DMS 273 treated with DMSO at 0.1 percent for 48 hours (cell line): ENCODE data around the gene DIAPH1.

ENCODE experiments used
- DNase-seq: peaks from one replicate; lab custom pipeline; 2025; lab: John Stamatoyannopoulos, UW

Gene DIAPH1

DNA sequence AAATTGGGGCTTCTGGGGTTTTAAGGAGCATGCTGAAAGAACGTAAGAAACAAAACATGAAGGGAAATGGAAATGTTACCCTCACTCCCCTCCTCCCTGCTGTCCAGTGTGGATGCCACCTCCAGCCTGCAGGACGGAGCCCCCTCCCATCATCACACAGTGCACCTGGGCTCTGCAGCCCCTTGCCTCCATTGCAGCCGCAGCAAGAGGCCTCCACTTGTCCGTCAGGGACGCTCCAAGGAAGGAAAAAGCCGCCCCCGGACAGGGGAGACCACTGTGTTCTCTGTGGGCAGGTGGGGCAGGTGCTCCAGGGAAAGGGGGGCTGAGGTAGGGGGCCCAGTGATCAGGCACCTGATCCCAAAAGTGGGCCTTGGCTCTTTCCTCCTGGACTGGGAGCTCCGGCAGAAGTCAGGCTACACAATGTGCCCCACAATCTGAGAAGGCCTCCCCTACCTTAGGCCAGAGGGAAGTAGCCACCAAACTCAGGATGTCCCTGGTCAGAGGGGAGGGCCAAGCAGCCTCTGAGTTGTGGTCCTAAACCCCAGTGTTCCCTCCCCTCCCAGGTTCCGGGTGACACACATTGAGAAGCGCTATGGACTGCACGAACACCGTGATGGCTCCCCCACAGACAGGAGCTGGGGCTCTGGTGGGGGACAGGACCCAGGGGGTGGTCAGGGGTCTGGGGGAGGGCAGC is 20.7 kb upstream of the DIAPH1 start:
- no peak for DNase-seq

DNA sequence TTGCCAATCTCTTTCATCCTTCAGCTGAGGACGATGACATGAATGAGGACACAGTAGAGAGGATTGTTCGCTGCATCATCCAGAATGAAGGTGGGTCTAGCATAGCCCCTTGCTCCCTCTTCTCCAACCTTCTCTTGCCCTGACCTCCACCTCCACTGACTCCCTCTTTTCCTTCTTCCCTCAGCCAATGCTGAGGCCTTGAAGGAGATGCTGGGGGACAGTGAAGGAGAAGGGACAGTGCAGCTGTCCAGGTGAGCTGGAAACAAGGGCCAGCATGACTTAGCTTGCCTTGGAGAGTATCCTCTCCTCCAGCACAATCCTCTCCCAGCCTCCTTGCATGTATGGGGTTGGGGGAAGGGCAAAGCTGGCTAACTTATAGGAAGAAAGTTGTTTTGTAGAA is 20.0 kb upstream of the DIAPH1 start:
- no peak for DNase-seq

DNA sequence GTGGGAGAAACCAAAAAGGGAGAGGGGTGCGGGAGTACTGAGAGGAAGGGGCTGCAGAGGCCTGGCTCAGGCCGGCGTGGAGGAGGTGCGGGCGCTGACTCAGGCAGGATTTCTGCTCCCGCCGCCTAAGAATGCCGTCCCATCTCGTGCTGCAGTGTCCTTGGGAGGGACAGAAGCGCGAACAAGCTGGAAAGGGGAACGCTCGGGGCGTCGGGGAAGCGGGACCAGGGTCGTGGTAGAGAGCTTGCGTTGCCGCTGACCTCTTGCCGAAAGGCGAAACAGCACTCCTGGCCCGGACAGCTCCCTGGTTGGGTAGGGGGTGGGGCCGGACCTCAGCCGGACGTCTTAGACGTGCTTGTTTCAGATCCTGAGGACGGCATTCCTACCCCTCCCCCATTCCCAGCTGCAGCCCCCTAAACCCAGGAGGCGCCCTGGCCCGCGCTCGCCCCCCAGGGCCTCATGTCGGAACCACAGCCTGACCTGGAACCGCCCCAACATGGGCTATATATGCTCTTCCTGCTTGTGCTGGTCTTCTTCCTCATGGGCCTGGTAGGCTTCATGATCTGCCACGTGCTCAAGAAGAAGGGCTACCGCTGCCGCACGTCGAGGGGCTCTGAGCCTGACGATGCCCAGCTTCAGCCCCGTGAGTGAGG is 19.1 kb upstream of the DIAPH1 start:
- no peak for DNase-seq

DNA sequence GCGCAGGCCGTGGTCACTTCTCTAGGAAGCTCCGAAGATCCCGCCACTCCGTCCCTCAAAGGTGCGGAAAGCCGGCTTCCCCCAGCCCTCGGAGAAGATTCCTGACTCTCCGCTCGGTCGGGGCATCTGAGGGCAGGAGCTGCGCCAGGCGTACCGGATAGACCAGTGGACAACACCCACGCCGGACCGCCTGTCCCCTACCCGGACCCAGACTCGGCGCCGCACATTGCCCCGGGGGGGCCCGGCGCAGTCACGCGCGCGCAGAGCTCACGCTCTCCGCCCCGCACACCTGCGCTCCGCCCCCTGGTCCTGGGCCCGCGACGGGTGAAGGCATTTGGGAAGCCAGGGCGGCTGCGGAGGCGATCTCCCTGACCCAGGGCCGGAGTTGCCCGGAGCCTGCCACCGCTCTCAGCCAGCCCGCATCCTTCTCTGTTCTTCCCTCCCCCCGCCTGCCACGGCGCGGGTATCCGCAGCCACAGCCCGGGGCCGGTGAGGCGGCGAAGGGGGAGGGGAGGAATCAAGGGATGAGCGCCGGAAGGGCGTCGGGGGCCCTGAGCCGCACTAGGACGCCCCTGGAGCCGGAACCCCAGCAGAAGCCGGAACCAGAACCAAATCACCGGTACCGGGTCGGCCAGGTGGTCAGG is 18.4 kb upstream of the DIAPH1 start:
- no peak for DNase-seq

DNA sequence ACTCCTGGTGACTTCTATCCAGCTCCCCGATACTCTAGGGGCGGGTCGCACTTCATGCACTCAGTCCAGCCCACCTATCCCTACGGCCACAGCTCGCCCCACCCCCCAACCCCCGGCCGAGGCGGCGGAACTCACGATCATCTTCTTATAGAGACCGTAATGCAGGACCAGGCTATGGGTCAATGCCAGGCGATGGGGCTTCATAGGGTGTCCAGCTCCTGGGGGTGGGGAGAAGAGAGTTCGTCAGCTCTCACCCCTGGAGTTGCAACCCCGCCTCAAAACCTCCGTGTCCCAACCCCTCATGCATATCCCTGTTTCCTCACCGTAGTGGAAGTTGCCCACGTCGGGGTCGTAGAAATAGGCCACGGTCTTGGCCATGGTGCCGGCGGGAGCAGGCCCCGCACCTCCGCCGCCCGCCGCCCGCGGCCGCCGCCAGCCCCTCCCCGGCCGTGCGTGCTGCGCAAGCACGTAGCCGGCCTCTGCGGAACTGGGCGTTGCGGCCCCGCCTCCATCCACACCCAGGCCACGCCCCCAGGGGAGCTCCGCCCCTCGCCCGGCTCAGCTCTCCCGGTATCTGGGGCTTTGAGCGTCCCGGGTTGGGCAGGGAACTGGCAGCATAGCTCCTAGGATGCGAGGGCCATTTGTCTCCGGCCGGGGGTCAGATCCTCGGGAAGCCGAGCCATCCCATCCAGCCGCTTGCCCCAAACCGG is 17.8 kb upstream of the DIAPH1 start, which contains the start of the genes HDAC3 and RELL2:
HDAC3 (minus strand) TSS at position 437 of the 710 bp plus-strand sequence; CDS start at position 378, 59 bp downstream.
RELL2 (plus strand) TSS at position 585 of the 710 bp plus-strand sequence. CDS start 1,229 bp downstream, outside the sequence.
- peak; percentile 62 for DNase-seq

DNA sequence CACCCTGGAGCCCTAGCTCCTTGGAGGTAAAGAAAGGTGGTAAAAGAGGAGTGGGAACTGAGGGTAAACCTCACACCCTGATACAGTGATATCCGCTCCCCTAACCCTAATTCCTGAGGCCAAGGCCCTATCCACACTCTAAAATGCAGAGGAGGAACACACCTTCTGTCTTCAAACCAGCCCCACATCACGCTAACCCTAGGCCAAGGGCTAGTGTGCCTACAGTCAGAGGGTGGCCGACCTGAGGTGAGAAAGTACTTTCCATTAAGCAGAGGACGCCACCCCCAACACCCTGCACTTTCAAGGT is 17.3 kb upstream of the DIAPH1 start:
- DNase-seq, result no peak

DNA sequence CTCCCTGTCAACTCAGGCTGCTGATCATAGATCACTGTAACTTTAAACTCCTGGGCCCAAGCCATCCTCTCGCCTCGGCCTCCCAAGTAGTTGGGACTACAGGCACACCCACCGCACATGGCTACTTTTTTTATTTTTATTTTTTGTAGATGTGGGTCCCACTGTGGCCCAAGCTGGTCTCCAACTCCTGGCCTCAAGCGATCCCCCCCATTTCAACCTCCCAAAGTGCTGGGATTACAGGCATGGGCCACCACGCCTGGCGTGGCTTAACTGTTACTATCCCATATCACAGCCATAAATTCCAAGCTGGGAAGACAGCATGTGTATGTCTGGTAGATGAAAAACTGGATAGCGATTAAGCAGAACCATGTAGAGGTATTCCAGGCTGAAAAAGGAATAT is 16.8 kb upstream of the DIAPH1 start:
- no peak for DNase-seq

DNA sequence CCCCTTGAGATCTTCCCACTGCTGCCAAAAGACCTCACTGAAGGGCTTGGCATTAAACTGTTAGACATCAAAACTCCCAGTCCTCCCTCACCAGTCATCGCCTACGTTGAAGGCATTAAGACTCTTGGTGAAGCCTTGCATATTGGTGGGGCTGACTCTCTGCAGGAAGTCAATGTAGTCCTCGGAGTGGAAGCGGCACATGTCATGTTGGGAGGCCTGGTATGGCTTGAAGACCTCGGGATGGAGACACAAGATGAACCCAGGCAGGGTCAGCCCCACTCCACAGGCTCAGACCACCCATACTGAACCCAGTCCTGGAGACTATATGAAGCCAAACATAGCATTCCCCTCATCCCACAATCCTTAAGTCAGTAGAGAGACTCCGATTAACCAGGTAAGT is 15.9 kb upstream of the DIAPH1 start:
- no peak for DNase-seq

DNA sequence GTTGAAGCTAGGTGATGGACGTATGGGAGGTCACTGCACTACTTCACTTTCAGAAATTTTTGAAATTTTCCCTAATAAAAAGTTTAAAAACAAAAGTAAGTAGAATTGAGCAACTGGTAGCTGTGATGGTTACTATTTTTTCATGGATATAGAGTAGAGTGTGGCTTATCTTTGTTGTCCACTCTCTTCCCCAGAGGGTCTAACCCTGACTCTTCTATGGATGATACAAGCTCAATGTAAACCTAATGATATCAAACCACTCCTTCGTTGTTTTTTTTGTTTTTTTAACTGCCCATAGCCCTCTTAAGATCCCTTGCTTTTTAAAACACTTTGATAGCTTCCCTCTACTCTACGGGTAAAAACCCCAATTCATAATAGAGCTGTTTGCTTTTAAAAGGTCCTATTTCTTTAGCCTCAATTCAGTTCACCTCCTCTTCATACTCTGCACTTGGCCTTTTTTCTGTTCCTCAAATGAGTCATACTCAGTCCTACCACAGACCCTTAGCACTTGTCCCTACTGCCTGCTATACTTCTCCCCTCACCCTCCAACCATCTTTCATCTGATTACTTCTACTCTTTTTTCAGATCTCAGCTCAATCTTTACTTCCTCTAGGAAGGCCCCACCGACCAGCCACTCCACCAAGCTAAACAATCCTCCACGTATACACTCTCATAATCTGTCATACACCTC is 15.2 kb upstream of the DIAPH1 start:
- DNase-seq, result no peak

DNA sequence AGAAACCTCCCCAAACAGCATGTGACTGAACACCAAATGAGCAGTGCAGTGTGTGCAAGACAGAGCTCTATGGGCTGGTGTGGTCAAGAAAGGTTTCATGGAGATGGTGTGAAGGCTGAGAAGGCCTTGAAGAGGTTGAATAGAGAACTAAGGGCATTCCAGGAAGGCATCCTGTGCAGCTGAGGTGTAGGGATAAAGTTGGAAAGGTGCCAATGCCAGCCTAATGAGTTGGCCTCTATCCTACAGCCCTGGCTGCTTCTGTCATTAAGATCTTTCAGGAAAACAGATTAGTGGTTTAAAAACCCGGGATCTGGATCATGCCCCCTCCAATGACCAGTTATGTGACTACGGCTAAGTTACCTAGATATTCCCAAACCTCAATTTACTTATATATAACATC is 13.8 kb upstream of the DIAPH1 start:
- no peak for DNase-seq

DNA sequence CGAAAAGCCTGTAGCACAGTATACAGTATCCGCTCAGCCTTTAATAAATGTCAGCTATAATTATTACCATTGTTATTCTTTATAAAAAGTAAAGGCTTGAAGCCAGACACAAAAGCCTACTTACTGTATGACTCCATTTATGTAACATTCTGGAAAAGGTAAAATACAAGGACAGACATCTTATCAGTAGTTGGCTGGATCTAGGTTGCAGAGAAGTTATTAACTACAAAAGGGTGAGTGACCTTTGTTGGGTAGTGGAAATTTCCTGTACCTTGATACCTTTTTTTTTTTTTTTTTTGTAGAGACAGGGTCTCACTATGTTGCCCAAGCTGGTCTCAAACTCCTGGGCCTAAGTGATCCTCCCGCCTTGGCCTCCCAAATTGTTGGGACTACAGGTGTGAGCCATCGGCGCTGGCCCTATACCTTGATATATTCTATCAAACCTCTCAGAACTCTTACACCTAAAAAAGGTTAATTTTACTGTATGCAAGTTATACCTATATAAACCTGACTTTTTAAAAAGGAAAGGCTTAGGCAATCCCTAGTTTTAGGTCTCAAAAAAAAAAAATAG is 11.9 kb upstream of the DIAPH1 start:
- no peak for DNase-seq

DNA sequence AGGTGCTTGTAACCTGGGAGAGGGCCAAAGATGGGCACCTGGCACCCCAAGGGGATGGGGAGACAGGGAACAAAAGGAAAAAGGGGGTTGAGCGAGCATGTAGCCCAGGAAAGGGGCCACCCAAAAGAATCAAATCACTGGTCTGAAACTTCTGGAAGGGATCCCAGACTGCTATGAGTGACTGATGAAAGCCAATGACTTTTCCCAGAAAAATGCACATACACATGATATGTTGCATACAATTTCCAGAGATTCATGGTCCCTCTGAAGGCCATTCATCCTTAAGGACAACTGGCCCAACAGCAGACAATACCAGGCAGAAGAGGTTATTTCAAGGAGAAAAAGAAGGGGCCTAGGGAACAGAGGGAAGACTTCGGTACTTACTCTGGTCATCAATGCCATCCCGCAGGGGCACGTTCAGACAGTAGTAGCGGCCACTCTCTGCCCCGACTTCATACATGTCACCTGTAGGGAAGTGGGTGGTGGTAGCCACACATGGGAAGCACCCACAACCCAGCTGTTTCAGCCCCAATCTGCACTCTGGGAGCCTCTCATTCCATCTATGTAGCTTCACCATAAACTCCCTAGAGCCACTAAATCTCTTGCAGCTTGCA is 9.5 kb upstream of the DIAPH1 start:
- no peak for DNase-seq

DNA sequence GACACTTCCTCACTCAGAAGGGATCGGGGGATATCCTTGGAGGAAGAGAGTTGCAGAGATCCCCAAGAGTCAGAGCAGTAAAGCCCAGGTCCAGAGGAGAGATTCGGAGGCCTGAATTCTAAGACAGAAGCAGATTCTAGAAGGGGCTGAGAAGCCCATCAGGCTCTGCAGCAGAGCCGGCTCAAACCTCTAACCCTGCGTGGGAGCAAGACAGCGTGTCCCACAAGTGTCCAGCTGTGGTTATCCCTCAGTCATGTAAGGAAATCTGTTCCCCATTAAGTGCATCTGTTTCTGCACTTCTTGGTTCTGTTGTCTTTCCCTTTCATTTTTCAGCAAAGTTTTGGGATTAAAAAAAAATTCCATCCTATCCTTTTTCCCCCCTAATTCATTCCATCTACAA is 4.8 kb upstream of the DIAPH1 start:
- no peak for DNase-seq

DNA sequence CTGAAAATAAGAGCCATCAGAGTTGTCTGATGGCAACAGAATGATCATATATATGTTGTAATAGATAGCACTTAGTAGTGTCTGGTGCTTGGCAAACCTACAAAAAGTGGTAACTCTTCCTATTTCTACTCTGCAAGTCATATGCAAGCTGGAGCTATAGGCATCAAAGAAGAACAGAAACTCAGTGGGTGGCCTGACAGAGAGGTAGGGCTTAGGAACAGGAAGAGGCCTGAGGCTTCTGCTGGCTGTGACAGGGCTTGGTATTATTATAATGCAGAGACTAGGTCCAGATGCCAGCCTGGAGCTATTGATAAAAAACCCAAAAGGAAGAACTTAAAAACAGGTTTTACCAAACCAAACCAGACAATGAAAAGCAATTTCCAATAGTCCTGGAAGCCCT is 4.4 kb upstream of the DIAPH1 start:
- DNase-seq, result no peak

DNA sequence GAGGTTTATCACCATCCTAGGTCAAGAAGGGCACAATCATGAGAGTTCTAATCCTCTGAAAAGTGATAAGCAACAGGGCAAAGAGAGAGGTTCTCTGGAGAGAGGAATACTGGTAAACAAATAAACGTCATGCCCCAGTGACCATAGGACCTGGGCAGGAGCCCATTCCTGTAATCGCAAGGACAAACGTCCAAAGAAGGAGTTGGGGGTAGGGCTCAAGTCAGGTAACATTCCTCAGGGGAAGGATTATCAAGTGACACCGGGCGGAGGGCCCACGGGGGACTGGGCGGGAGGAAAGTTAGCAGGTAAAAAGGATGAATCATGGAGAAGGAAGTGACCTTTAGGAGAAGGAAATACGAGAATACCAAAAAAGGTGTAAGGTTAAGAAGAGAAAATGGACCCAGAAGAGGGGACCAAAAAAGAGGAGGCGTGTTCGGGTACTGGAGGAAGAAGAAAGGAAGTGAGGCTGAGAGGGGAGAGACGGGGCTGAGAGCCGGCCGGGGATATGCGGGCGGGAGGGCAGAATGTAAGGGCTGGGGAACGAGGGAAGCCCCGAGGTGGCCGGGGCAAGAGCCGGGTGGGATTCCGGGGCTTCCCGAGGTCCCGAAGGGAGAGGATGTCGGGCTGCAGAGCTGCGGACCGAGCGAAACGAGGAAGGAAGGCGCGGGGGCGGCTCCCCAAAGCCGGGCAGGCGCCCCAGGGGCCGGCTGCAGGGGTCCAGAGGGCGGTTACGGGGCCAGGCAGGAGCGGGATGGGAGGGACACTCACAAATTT is 583 bp downstream of the DIAPH1 start:
- DNase-seq, result peak; percentile 7

DNA sequence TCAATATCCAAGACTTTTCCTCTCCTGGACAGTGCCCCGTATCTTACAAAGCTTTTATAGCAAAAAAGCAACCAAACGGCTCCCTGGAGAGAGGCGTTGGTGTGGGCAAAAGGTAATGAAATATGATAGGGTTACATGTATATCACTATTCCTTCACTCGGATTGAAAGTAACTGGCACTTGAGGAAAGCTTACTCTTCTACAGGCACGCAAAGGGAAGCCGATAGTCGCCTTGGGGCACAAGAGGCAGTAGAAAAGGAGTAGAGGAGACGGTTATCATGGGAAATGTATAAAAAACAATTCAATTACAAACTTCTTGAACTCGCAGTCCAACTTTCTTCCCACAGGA is 1.1 kb downstream of the DIAPH1 start:
- no peak for DNase-seq

DNA sequence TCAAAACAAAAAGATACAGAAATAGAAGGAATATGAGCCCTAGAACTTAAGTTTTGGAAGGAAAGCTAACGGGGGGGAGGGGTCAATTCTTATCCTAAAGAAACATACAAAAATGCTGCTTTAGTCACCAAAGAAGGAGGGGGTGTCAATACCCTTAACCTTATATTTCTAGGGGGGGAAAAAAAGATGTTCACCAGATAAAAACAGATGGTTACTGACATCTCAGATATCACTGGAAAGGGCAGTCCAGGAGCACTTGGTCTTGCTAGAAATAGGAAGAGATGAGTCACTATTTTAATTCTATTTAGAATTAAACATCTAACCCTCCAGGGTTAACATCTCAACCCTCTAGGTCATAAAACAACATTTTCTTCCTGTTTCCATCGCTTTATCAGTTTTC is 1.7 kb downstream of the DIAPH1 start:
- DNase-seq, result no peak

DNA sequence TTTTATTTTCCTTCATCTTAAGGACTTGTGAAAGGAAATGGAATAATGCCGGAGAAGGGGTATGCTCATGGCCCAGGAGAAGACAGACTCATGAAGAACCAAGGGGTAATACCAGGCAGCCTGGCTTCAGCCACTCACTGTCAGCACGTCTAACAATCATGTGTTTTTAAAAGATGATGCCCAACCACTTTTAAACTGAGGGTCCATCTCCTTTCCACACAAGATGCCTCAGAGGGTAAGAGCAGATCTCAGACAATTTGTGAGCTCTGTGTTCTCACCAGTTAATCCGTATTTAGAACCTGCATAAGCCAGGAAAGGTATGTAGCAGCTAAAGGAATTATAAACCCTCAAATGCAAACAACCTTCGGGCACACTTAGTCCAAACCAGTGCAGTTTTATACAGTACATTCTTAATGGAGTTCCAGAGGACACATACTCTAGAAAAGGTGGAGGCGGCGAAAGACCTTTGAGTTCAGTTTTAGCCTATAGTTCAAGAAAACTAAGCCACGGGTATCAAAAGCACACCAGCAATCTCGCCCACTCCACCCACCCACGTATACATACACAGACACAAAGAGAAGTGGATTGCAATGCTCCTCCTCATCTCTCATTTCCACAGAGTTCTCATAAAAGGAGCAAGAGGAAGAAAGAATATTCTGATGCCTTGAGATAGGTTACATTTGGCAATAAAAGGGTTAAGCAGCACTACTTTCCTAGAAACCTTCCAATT is 2.6 kb downstream of the DIAPH1 start:
- DNase-seq, result no peak

DNA sequence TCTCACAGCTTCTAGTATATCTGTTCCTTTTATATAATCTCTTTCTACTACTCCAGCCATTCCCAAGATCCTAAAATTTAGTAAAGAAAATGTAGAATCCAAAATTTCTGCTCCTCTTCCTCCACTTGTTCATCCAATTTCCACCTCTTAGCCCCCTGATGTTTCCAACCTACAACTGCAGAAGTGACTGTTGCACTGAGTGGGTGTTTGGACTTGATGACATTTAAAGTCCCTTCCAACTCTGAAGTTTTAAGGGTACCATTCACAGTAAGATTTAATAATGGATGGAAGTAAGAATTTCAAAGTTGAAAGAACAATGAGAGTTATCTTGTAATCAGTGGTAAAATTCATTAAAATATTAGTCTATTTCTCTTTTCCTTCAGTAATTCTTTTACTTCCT is 5.5 kb downstream of the DIAPH1 start:
- no peak for DNase-seq

DNA sequence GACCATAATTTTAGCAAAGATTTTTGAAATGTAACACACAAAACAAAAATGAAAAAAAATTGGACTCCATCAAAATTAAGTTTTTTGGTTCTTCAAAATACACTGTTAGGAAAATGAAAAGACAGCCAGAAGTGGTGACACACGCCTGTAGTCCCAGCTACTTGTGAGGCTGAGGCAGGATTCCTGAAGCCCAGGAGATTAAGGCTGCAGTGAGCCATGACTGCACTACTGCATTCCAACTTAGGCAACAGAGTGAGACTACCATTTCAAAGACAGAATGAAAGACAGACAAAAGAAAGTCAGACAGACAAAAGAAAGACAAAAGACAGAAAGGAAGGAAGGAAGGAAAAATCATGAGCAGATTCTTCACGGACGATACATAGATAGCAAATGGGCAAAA is 7.5 kb downstream of the DIAPH1 start:
- no peak for DNase-seq
